Activated CD8-positive, alpha-beta T cell treated with anti-CD3 and anti-CD28 coated beads for 36 hours (primary cell): ENCODE measurements around the gene DHX40. TPM values are rescaled to one million over a fixed set of nuclear protein-coding genes. Genes with fewer than 3 reads are reported as not detected.
"Not testable (repeated sequence)": the region's sequence is repeated elsewhere in the genome, so short reads cannot be mapped to it uniquely, and the experiment has no call there.

ENCODE experiments used
- ATAC-seq: fragments of 200-7000 bp; cut with Tn5 transposase; one replicate; pipeline ENCODE4 v1.10.0; 2021; ENCODE audit warnings: mild to moderate bottlenecking, moderate library complexity
- CTCF ChIA-PET: fragments of 350-600 bp; sonication (Branson Sonifier 250); formaldehyde crosslinking; loops from one replicate; lab custom pipeline; 2021; ENCODE audit warnings: antibody characterized with exemption; lab: Charles Lee
- POLR2A ChIA-PET: fragments of 350-600 bp; sonication (Branson Sonifier 250); formaldehyde crosslinking; loops from one replicate; lab custom pipeline; 2021; ENCODE audit warnings: antibody characterized with exemption; lab: Charles Lee
- DNase-seq: peaks from one replicate; pipeline ENCODE4 v3.0.0-alpha.2; 2020
- H3K27ac Mint-ChIP-seq: one replicate; pipeline ENCODE4 v1.8.0; 2021; ENCODE audit warnings: mild to moderate bottlenecking, mixed read lengths
- H3K27me3 Mint-ChIP-seq: one replicate; pipeline ENCODE4 v1.8.0; 2021; ENCODE audit warnings: mixed read lengths
- H3K36me3 Mint-ChIP-seq: one replicate; pipeline ENCODE4 v1.8.0; 2021; ENCODE audit warnings: low read depth, mixed read lengths
- H3K4me1 Mint-ChIP-seq: one replicate; pipeline ENCODE4 v1.8.0; 2021; ENCODE audit warnings: low read depth, mixed read lengths
- H3K4me3 Mint-ChIP-seq: one replicate; pipeline ENCODE4 v1.8.0; 2021; ENCODE audit warnings: mild to moderate bottlenecking, moderate library complexity, mixed read lengths
- H3K9me3 Mint-ChIP-seq: one replicate; pipeline ENCODE4 v1.8.0; 2021; ENCODE audit warnings: mixed read lengths
- CTCF ChIP-seq: fragments of 200-600 bp; IDR thresholded peaks from one replicate; pipeline ENCODE4 v1.8.0; 2022; ENCODE audit warnings: antibody characterized with exemption, mild to moderate bottlenecking
- intact Hi-C: fragments of 100-400 bp; cut with micrococcal nuclease; formaldehyde crosslinking; loops from one replicate; pipeline ENCODE4 v1.10.0; 2022
- total RNA-seq, 2 experiments: library from RNA; stranded (reverse); gene quantifications; one replicate each; pipeline ENCODE4 v1.2.3, GENCODE V29; 2021

Gene DHX40
- total RNA-seq, 2 experiments from 2014 or later = 24.7 to 24.9 TPM

GRCh38 chr17:59558039-59558438 lies 7.4 kb upstream of the DHX40 start:
- ChIA-PET POLR2A (no interaction called here), CTCF (interaction anchor here (0.9 to 1.6 kb wide), 4 partner anchors 35 to 117 kb away, joined by 3 to 4 read pairs (median 3); no protein-coding TSS in a partner anchor)
- H3K9me3 Mint-ChIP-seq = no peaks in the 10 kb centered on the region
- H3K27ac Mint-ChIP-seq = no peak overlapping the region
- no peak for TF ChIP-seq CTCF
- no peak overlapping the region for H3K4me3 Mint-ChIP-seq
- H3K4me1 Mint-ChIP-seq = no peaks in the 10 kb centered on the region
- H3K27me3 Mint-ChIP-seq = no peaks in the 10 kb centered on the region
- no peak for DNase-seq
- no peak for ATAC-seq
- H3K36me3 Mint-ChIP-seq = no peaks in the 10 kb centered on the region
- intact Hi-C loops = no loop called here

GRCh38 chr17:59558953-59559352 lies 6.5 kb upstream of the DHX40 start:
- ChIA-PET POLR2A (interaction anchor here (1.3 kb wide), 1 partner anchor 60 kb away, joined by 3 read pairs; no protein-coding TSS in a partner anchor), CTCF (interaction anchor here (0.6 to 1.7 kb wide), 6 partner anchors 36 to 286 kb away, joined by 3 to 9 read pairs (median 3); no protein-coding TSS in a partner anchor)
- ATAC-seq (no peak), DNase-seq (no peak)
- Mint-ChIP-seq H3K9me3 (no peaks in the 10 kb centered on the region), H3K4me3 (no peak overlapping the region), H3K36me3 (no peaks in the 10 kb centered on the region), H3K27me3 (no peaks in the 10 kb centered on the region), H3K4me1 (no peaks in the 10 kb centered on the region), H3K27ac (no peak overlapping the region)
- intact Hi-C loops = no loop called here
- TF ChIP-seq CTCF = no peak

GRCh38 chr17:59561042-59561441 lies 4.4 kb upstream of the DHX40 start:
- POLR2A ChIA-PET = no interaction called here
- DNase-seq (peak; percentile 16), ATAC-seq (peak; percentile 20)
- TF ChIP-seq CTCF = peak; percentile 26
- no peak overlapping the region for H3K27ac Mint-ChIP-seq
- intact Hi-C loops = no loop called here
- no peaks in the 10 kb centered on the region for H3K9me3 Mint-ChIP-seq
- no peaks in the 10 kb centered on the region for H3K27me3 Mint-ChIP-seq
- CTCF ChIA-PET = interaction anchor here (1.4 to 2.1 kb wide), 2 partner anchors 38 to 136 kb away, joined by 3 to 8 read pairs; no protein-coding TSS in a partner anchor
- H3K4me3 Mint-ChIP-seq = no peak overlapping the region
- peaks cover 9% of the 10 kb centered on the region for H3K36me3 Mint-ChIP-seq
- H3K4me1 Mint-ChIP-seq = peaks cover 8% of the 10 kb centered on the region

- H3K9me3 Mint-ChIP-seq = no peaks in the 10 kb centered on the region
- peak overlapping the region; percentile 100 for H3K4me3 Mint-ChIP-seq
- H3K36me3 Mint-ChIP-seq = peaks cover 15% of the 10 kb centered on the region
- DNase-seq (peak; percentile 77), ATAC-seq (peak; percentile 74)
- no peaks in the 10 kb centered on the region for H3K27me3 Mint-ChIP-seq
- TF ChIP-seq CTCF = no peak
- H3K4me1 Mint-ChIP-seq = peaks cover 23% of the 10 kb centered on the region
- intact Hi-C loops = no loop called here
- POLR2A ChIA-PET = interaction anchor here (0.6 to 1.6 kb wide), 4 partner anchors 53 to 234 kb away, joined by 3 to 14 read pairs (median 3); partner anchors contain the start of genes CLTC, PTRH2 and YPEL2
- H3K27ac Mint-ChIP-seq = peak overlapping the region; percentile 100
- CTCF ChIA-PET = interaction anchor here (0.9 kb wide), 1 partner anchor 121 kb away, joined by 3 read pairs; no protein-coding TSS in a partner anchor
Observed at GRCh38 chr17:59565959-59566324, 532 bp downstream of the DHX40 start.

GRCh38 chr17:59569151-59569550 lies 3.7 kb downstream of the DHX40 start:
- Mint-ChIP-seq H3K36me3 (peaks cover 25% of the 10 kb centered on the region), H3K4me1 (peaks cover 38% of the 10 kb centered on the region)
- H3K27me3 Mint-ChIP-seq, H3K9me3 Mint-ChIP-seq, DNase-seq, ATAC-seq, intact Hi-C loops, H3K4me3 Mint-ChIP-seq, H3K27ac Mint-ChIP-seq: not testable (repeated sequence)
- ChIA-PET POLR2A (interaction anchor here (1.8 kb wide), 1 partner anchor 50 kb away, joined by 6 read pairs; the partner anchor contains the start of gene CLTC), CTCF (interaction anchor here (0.6 kb wide), 1 partner anchor 107 kb away, joined by 3 read pairs; no protein-coding TSS in a partner anchor)
